ENCODE data around the gene PRRX2.
A peak's percentile ranks its signal among the peaks of the same experiment; 100 is the strongest.

Gene PRRX2

GRCh38 chr9:129697656-129698253 lies 32.3 kb downstream of the PRRX2 start (continued):
- TF ChIP-seq ZNF398 (tag by site-specific recombination; IDR thresholded peaks at IDR 0.05) (peak; percentile 35; the same call in 1 of the 2 replicates), ZNF140 (tag by site-specific recombination; IDR thresholded peaks at IDR 0.05) (no peak), ZNF146 (tag by site-specific recombination; IDR thresholded peaks at IDR 0.05) (no peak), ZNF19 (tag by site-specific recombination; IDR thresholded peaks at IDR 0.05; ENCODE audit: low read depth) (no peak), ZBTB11 (tag by site-specific recombination; conservative IDR thresholded peaks at IDR 0.05; ENCODE audit: low read depth) (no peak), AEBP2 (tag by site-specific recombination; IDR thresholded peaks at IDR 0.05; ENCODE audit: borderline replicate concordance) (no peak), ZNF391 (tag by site-specific recombination; IDR thresholded peaks at IDR 0.05; ENCODE audit: borderline replicate concordance, low read depth) (no peak), MEIS1 (CRISPR knock-in tag; IDR thresholded peaks at IDR 0.05; ENCODE audit: borderline replicate concordance) (no peak), ATF2 (tag by site-specific recombination; IDR thresholded peaks at IDR 0.05; ENCODE audit: low read depth) (no peak), BCL11A (tag by site-specific recombination; IDR thresholded peaks at IDR 0.05; ENCODE audit: low read depth) (no peak), ZNF16 (tag by site-specific recombination; IDR thresholded peaks at IDR 0.05; ENCODE audit: low read depth) (no peak), TCF7L2 (IDR thresholded peaks at IDR 0.05; ENCODE audit: borderline replicate concordance, low read depth, low read length) (no peak), ZFP69B (tag by site-specific recombination; IDR thresholded peaks at IDR 0.05) (peak; percentile 34; the same call in 1 of the 2 replicates), ZXDB (tag by site-specific recombination; IDR thresholded peaks at IDR 0.05) (0 out of 2 replicates have a peak, but pooled peaks have one; percentile 17), ZNF354C (tag by site-specific recombination; IDR thresholded peaks at IDR 0.05; ENCODE audit: borderline replicate concordance, low read depth) (no peak), ZNF701 (tag by site-specific recombination; IDR thresholded peaks at IDR 0.05) (no peak), ZNF837 (tag by site-specific recombination; IDR thresholded peaks at IDR 0.05) (no peak), ZNF324 (tag by site-specific recombination; IDR thresholded peaks at IDR 0.05) (no peak), ZNF521 (tag by site-specific recombination; IDR thresholded peaks at IDR 0.05) (no peak), ZNF677 (tag by site-specific recombination; IDR thresholded peaks at IDR 0.05) (no peak), ZNF664 (tag by site-specific recombination; IDR thresholded peaks at IDR 0.05) (no peak), GLI2 (tag by site-specific recombination; IDR thresholded peaks at IDR 0.05; ENCODE audit: borderline replicate concordance, low read depth) (no peak), ZNF558 (tag by site-specific recombination; IDR thresholded peaks at IDR 0.05) (no peak), ZFP37 (tag by site-specific recombination; IDR thresholded peaks at IDR 0.05) (no peak), ZNF404 (tag by site-specific recombination; IDR thresholded peaks at IDR 0.05) (no peak), ZEB2 (tag by site-specific recombination; IDR thresholded peaks at IDR 0.05) (peak; percentile 27; the same call in 1 of the 2 replicates), ZBTB26 (tag by site-specific recombination; optimal IDR thresholded peaks at IDR 0.05) (peak; percentile 51), ZNF426 (tag by site-specific recombination; IDR thresholded peaks at IDR 0.05) (no peak), ZNF529 (tag by site-specific recombination; IDR thresholded peaks at IDR 0.05; ENCODE audit: insufficient replicate concordance) (no peak), ZNF585B (tag by site-specific recombination; IDR thresholded peaks at IDR 0.05) (no peak)

Measured in HEK293 (cell line).